Mesenchymal stem cell (in vitro differentiated cells and primary cell): ENCODE data around the gene CAMKMT.

Experiments used
- DNase-seq: peaks from one replicate; pipeline ENCODE4 v3.0.0-alpha.2; 2013
- H2AFZ ChIP-seq: one replicate; pipeline ENCODE4 v1.6.1; 2013; ENCODE audit warnings: low read depth, mild to moderate bottlenecking, control low read depth, inconsistent platforms, low read length, moderate library complexity
- H2AK5ac ChIP-seq: 2 replicates; pipeline ENCODE4 v1.6.1; 2013; ENCODE audit warnings: low read length, moderate library complexity, mild to moderate bottlenecking, inconsistent platforms; ENCODE audit not compliant: severe bottlenecking
- H2BK120ac ChIP-seq: one replicate; pipeline ENCODE4 v1.6.1; 2013; ENCODE audit warnings: low read depth, mild to moderate bottlenecking, inconsistent platforms, low read length, moderate library complexity
- H2BK12ac ChIP-seq, 2 experiments: one replicate each; pipeline ENCODE4 v1.6.1; 2013; ENCODE audit warnings: inconsistent platforms in 2 of 2, low read length in 2 of 2, mild to moderate bottlenecking in 2 of 2, moderate library complexity in 2 of 2, control low read depth in 1 of 2
- H2BK15ac ChIP-seq: one replicate; pipeline ENCODE4 v1.6.1; 2013; ENCODE audit warnings: mild to moderate bottlenecking, low read depth, inconsistent platforms; ENCODE audit not compliant: poor library complexity, severe bottlenecking
- H2BK5ac ChIP-seq: 2 replicates; pipeline ENCODE4 v1.6.1; 2013; ENCODE audit warnings: low read depth, mild to moderate bottlenecking, low read length, control low read depth, inconsistent platforms; ENCODE audit not compliant: poor library complexity, severe bottlenecking
- H3K14ac ChIP-seq, 2 experiments: one replicate each; pipeline ENCODE4 v1.6.1; 2013; ENCODE audit warnings: inconsistent platforms in 2 of 2, low read length in 2 of 2, control low read depth in 1 of 2, mild to moderate bottlenecking in 1 of 2, moderate library complexity in 1 of 2
- H3K18ac ChIP-seq, 2 experiments: one replicate each; pipeline ENCODE4 v1.6.1; 2013; ENCODE audit warnings: inconsistent platforms in 2 of 2, low read length in 2 of 2, control low read depth in 1 of 2, low read depth in 1 of 2, mild to moderate bottlenecking in 1 of 2
- H3K23ac ChIP-seq, 2 experiments: one replicate each; pipeline ENCODE4 v1.6.1; 2013; ENCODE audit warnings: inconsistent platforms in 2 of 2, low read length in 2 of 2, mild to moderate bottlenecking in 2 of 2, moderate library complexity in 2 of 2, control low read depth in 1 of 2
- H3K27ac ChIP-seq: 2 replicates; pipeline ENCODE4 v1.5.1; 2013; ENCODE audit warnings: mild to moderate bottlenecking, moderate library complexity, low read length, control low read depth, inconsistent platforms; ENCODE audit not compliant: poor library complexity, severe bottlenecking
- H3K27me3 ChIP-seq, 2 experiments: 2 replicates each; pipeline versions ENCODE4 v1.6.1 to v1.7.0; 2013; ENCODE audit warnings: low read length in 2 of 2, mild to moderate bottlenecking in 2 of 2, moderate library complexity in 2 of 2, control low read depth in 1 of 2, inconsistent platforms in 1 of 2; ENCODE audit not compliant: control insufficient read depth in 1 of 2, insufficient read depth in 1 of 2
- H3K36me3 ChIP-seq, 2 experiments: 2 replicates each; pipeline versions ENCODE4 v1.6.1 to v1.7.0; 2013; ENCODE audit warnings: low read length in 2 of 2, control low read depth in 1 of 2, inconsistent platforms in 1 of 2, low read depth in 1 of 2, mild to moderate bottlenecking in 1 of 2; ENCODE audit not compliant: insufficient read depth in 2 of 2, control insufficient read depth in 1 of 2
- H3K4ac ChIP-seq, 2 experiments: one replicate each; pipeline ENCODE4 v1.6.1; 2013; ENCODE audit warnings: inconsistent platforms in 2 of 2, low read length in 2 of 2, mild to moderate bottlenecking in 2 of 2, moderate library complexity in 2 of 2, control low read depth in 1 of 2, low read depth in 1 of 2
- H3K4me1 ChIP-seq: 2 replicates; pipeline ENCODE4 v1.6.1; 2013; ENCODE audit warnings: low read depth, low read length, control low read depth; ENCODE audit not compliant: control insufficient read depth, insufficient read depth
- H3K4me2 ChIP-seq: 2 replicates; pipeline ENCODE4 v1.6.1; 2013; ENCODE audit warnings: low read length, mild to moderate bottlenecking, inconsistent platforms; ENCODE audit not compliant: poor library complexity, severe bottlenecking
- H3K4me3 ChIP-seq, 2 experiments: 2 replicates each; pipeline versions ENCODE4 v1.5.1 to v1.7.0; 2013; ENCODE audit warnings: low read length in 2 of 2, mild to moderate bottlenecking in 2 of 2, control low read depth in 1 of 2, low read depth in 1 of 2; ENCODE audit not compliant: insufficient read depth in 1 of 2
- H3K79me1 ChIP-seq: replicated peaks from 2 replicates; pipeline ENCODE4 v1.6.1; 2013; ENCODE audit warnings: mild to moderate bottlenecking, control low read depth, low read length, inconsistent platforms; ENCODE audit not compliant: poor library complexity, severe bottlenecking
- H3K9ac ChIP-seq: 2 replicates; pipeline ENCODE4 v1.7.0; 2013; ENCODE audit warnings: mild to moderate bottlenecking, low read length, moderate library complexity
- H3K9me3 ChIP-seq: 2 replicates; pipeline ENCODE4 v1.7.0; 2013; ENCODE audit warnings: mild to moderate bottlenecking, low read length; ENCODE audit not compliant: control insufficient read depth
- H4K8ac ChIP-seq: one replicate; pipeline ENCODE4 v1.6.1; 2013; ENCODE audit warnings: inconsistent platforms, mild to moderate bottlenecking, low read length, moderate library complexity
- H4K91ac ChIP-seq: one replicate; pipeline ENCODE4 v1.6.1; 2013; ENCODE audit warnings: mild to moderate bottlenecking, low read length, inconsistent platforms
- WGBS: methylation state at CpG from one replicate; pipeline ENCODE4 v1.1.7; 2013; ENCODE audit warnings: mixed read lengths; 5-methylcytosine and 5-hydroxymethylcytosine counted together

Gene CAMKMT

GRCh38 chr2:44452069-44452583, 90.4 kb downstream of the CAMKMT start:
- Histone ChIP-seq H3K27me3 (no peaks in the 10 kb centered on the region), H3K4me2 (no peak overlapping the region), H4K91ac (no peak overlapping the region), H3K36me3 (no peaks in the 10 kb centered on the region), H3K18ac (no peak overlapping the region), H3K9ac (no peak overlapping the region), H3K79me1 (no peaks in the 10 kb centered on the region), H3K4me1 (no peaks in the 10 kb centered on the region), H3K23ac (no peak overlapping the region), H2AFZ (no peak overlapping the region), H2AK5ac (no peak overlapping the region), H3K14ac (no peak overlapping the region), H3K4me3 (no peak overlapping the region), H3K9me3 (no peaks in the 10 kb centered on the region), H4K8ac (no peak overlapping the region), H2BK120ac (no peak overlapping the region), H2BK12ac (no peak overlapping the region), H3K4ac (no peak overlapping the region), H2BK5ac (no peak overlapping the region), H2BK15ac (no peak overlapping the region), H3K27ac (no peak overlapping the region)
- DNase-seq, result no peak
- WGBS, result no CpG with 5 or more reads among the region's 1 CpG

DNA sequence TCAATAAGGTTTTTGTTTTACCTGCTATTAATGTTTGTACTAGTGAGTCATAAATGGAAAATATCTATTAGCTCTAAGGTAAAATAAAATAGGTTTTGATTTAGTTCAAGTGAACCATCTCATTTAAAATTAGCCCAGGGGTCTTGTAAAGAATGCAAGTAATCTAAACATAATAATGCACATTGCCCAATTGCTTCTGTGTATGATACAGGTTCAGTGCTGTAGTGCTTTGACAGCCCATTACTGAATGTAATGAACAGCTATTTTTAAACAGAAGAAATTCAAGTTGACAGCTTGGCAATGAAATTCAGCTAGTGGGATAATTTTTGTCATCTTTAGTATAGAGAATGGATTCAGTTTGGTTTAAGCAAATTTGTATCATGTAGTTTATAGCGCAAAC, 91.5 kb downstream of the CAMKMT start:
- no peak for DNase-seq
- Histone ChIP-seq H3K14ac (no peak overlapping the region), H2AFZ (no peak overlapping the region), H3K18ac (no peak overlapping the region), H3K9me3 (no peaks in the 10 kb centered on the region), H3K23ac (no peak overlapping the region), H4K91ac (no peak overlapping the region), H2BK120ac (no peak overlapping the region), H3K4me2 (no peak overlapping the region), H3K4me3 (no peak overlapping the region), H2BK12ac (no peak overlapping the region), H2AK5ac (no peak overlapping the region), H3K27ac (no peak overlapping the region), H4K8ac (no peak overlapping the region), H3K79me1 (no peaks in the 10 kb centered on the region), H3K27me3 (no peaks in the 10 kb centered on the region), H3K9ac (no peak overlapping the region), H2BK15ac (no peak overlapping the region), H3K36me3 (no peaks in the 10 kb centered on the region), H2BK5ac (no peak overlapping the region), H3K4ac (no peak overlapping the region), H3K4me1 (no peaks in the 10 kb centered on the region)
- no CpG with 5 or more reads among the region's 1 CpG for WGBS

GRCh38 chr2:44455877-44456276, 94.1 kb downstream of the CAMKMT start:
- Histone ChIP-seq H3K18ac (no peak overlapping the region), H2AK5ac (no peak overlapping the region), H3K14ac (no peak overlapping the region), H3K27ac (no peak overlapping the region), H3K9ac (no peak overlapping the region), H2BK5ac (no peak overlapping the region), H3K27me3 (no peaks in the 10 kb centered on the region), H3K23ac (no peak overlapping the region), H4K91ac (no peak overlapping the region), H3K4ac (no peak overlapping the region), H2BK120ac (no peak overlapping the region), H2BK12ac (no peak overlapping the region), H2BK15ac (no peak overlapping the region), H3K4me2 (no peak overlapping the region), H2AFZ (no peak overlapping the region), H3K36me3 (no peaks in the 10 kb centered on the region), H3K79me1 (no peaks in the 10 kb centered on the region), H4K8ac (no peak overlapping the region), H3K4me1 (no peaks in the 10 kb centered on the region), H3K9me3 (no peaks in the 10 kb centered on the region), H3K4me3 (no peak overlapping the region)
- no peak for DNase-seq
- 100% methylated on average over 1 of the region's 1 CpG for WGBS

DNA sequence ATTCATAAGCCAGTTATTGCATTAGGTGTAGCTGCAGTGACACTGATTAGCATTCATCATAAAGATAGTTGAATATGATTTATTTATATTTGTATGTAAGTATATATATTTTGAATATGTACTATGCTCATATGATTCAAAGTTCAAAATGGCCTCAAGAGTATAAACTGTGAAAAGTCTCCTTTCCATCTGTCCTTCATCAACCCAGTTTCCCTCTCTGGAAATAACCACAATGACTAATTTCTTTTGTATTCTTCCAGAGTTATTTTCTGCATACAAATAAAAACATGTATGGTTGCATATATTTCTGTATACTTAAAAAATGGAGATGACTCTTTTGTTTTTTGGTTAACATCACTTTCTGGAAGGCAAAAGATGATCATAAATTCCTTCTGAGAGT, 95.2 kb downstream of the CAMKMT start:
- no peak for DNase-seq
- H2AK5ac ChIP-seq, result no peak overlapping the region
- no peak overlapping the region for H3K4ac ChIP-seq
- no peak overlapping the region for H3K18ac ChIP-seq
- H3K4me1 ChIP-seq, result no peaks in the 10 kb centered on the region
- no peak overlapping the region for H4K91ac ChIP-seq
- no peaks in the 10 kb centered on the region for H3K79me1 ChIP-seq
- no peak overlapping the region for H3K9ac ChIP-seq
- no peak overlapping the region for H2BK12ac ChIP-seq
- H2AFZ ChIP-seq, result no peak overlapping the region
- no peak overlapping the region for H2BK5ac ChIP-seq
- no peak overlapping the region for H3K27ac ChIP-seq
- H3K14ac ChIP-seq, result no peak overlapping the region
- no peak overlapping the region for H3K23ac ChIP-seq
- no peaks in the 10 kb centered on the region for H3K27me3 ChIP-seq
- H2BK15ac ChIP-seq, result no peak overlapping the region
- H3K4me2 ChIP-seq, result no peak overlapping the region
- H4K8ac ChIP-seq, result no peak overlapping the region
- H3K9me3 ChIP-seq, result no peaks in the 10 kb centered on the region
- no peaks in the 10 kb centered on the region for H3K36me3 ChIP-seq
- no peak overlapping the region for H3K4me3 ChIP-seq
- no peak overlapping the region for H2BK120ac ChIP-seq
